Panc1 (cell line): Measurements from ENCODE around the gene RGS14. TPM values are rescaled to one million over a fixed set of nuclear protein-coding genes. Genes with fewer than 3 reads are reported as not detected.

Experiments
- ATAC-seq: fragments of 200-7000 bp; cut with Tn5 transposase; 2 replicates; pipeline ENCODE4 v1.9.1; 2020; ENCODE audit warnings: mild to moderate bottlenecking, moderate library complexity
- BruUV-seq: library from RNA; stranded (reverse); fragments of 400-500 nt; replicated peaks from 2 replicates; lab custom pipeline; 2021; lab: Mats Ljungman, UMichigan
- CTCF ChIA-PET: fragments of 300-600 bp; sonication (Branson Sonifier 250); formaldehyde crosslinking; loops from one replicate; lab custom pipeline; 2022; ENCODE audit warnings: antibody characterized with exemption; lab: Charles Lee
- POLR2A ChIA-PET: fragments of 300-600 bp; sonication (Branson Sonifier 250); formaldehyde crosslinking; loops from one replicate; lab custom pipeline; 2022; ENCODE audit warnings: antibody characterized with exemption; lab: Charles Lee
- DNase-seq: peaks from one replicate; pipeline ENCODE4 v3.0.0-alpha.2; 2010; ENCODE audit warnings: low read depth, low spot score
- H3K27ac ChIP-seq: 2 replicates; pipeline ENCODE4 v1.5.1; 2011; ENCODE audit warnings: mild to moderate bottlenecking, low read length, inconsistent platforms
- H3K27me3 ChIP-seq: fragments of 200-500 bp; sonication (Bioruptor generic); 2 replicates; pipeline ENCODE4 v1.6.0; 2014; ENCODE audit warnings: low read length, inconsistent platforms; ENCODE audit not compliant: control insufficient read depth, insufficient read depth
- H3K36me3 ChIP-seq: fragments of 200-500 bp; sonication (Bioruptor generic); 2 replicates; pipeline ENCODE4 v1.5.1; 2014; ENCODE audit warnings: inconsistent platforms, mild to moderate bottlenecking, low read length, moderate library complexity; ENCODE audit not compliant: control insufficient read depth, insufficient read depth
- H3K4me1 ChIP-seq: 2 replicates; pipeline ENCODE4 v1.5.1; 2011; ENCODE audit warnings: inconsistent platforms, mild to moderate bottlenecking, low read length, moderate library complexity; ENCODE audit not compliant: control insufficient read depth, insufficient read depth
- H3K4me3 ChIP-seq, 2 experiments: 2 replicates each; pipeline ENCODE4 v1.5.1; 2011 to 2012; ENCODE audit warnings: low read depth in 2 of 2, low read length in 2 of 2, mild to moderate bottlenecking in 2 of 2, inconsistent platforms in 1 of 2, moderate library complexity in 1 of 2
- H3K9me3 ChIP-seq: fragments of 200-500 bp; sonication (Bioruptor generic); 2 replicates; pipeline ENCODE4 v1.5.1; 2014; ENCODE audit warnings: low read depth, mild to moderate bottlenecking, inconsistent platforms, low read length, moderate library complexity; ENCODE audit not compliant: control insufficient read depth, insufficient read depth
- CTCF ChIP-seq: fragments of 450-650 bp; IDR thresholded peaks from 2 replicates; pipeline ENCODE4 v1.5.1; 2017; ENCODE audit warnings: mild to moderate bottlenecking
- POLR2AphosphoS5 ChIP-seq: IDR thresholded peaks from 2 replicates; pipeline ENCODE4 v1.6.1; 2012; ENCODE audit warnings: mild to moderate bottlenecking, low read depth, low read length, moderate library complexity
- REST ChIP-seq, 2 experiments: IDR thresholded peaks; 2 replicates each; pipeline ENCODE4 v1.6.1; 2011 to 2012; ENCODE audit warnings: low read depth in 2 of 2, control low read depth in 1 of 2, low read length in 1 of 2, mild to moderate bottlenecking in 1 of 2, moderate library complexity in 1 of 2; ENCODE audit not compliant: insufficient read depth in 1 of 2
- SIN3A ChIP-seq: IDR thresholded peaks from 2 replicates; pipeline ENCODE4 v1.6.1; 2012; ENCODE audit warnings: low read depth, mild to moderate bottlenecking, low read length, moderate library complexity, borderline replicate concordance; ENCODE audit not compliant: insufficient read depth
- TCF7L2 ChIP-seq: IDR thresholded peaks from 2 replicates; pipeline ENCODE4 v1.6.1; 2011; ENCODE audit warnings: mild to moderate bottlenecking, low read depth, low read length, inconsistent platforms
- in situ Hi-C: cut with HindIII; loops from 2 replicates; pipeline ENCODE4 v1.10.0; 2016; ENCODE audit warnings: low sequenced_read_pairs, low pct_unique_long_range_greater_than_20kb
- intact Hi-C: fragments of 100-400 bp; cut with micrococcal nuclease; formaldehyde crosslinking; loops from one replicate; pipeline ENCODE4 v1.10.0; 2022; ENCODE audit not compliant: unreplicated experiment
- total RNA-seq: library from RNA; stranded (reverse); gene quantifications from one replicate; pipeline ENCODE4 v1.2.1, GENCODE V29; 2021; ENCODE audit not compliant: unreplicated experiment

Gene RGS14
- total RNA-seq, 1 experiment from 2014 or later: 13.5 TPM

GRCh38 chr5:177316005-177316404, 41.7 kb upstream of the RGS14 start:
- intact Hi-C loops: loop anchor here (10.0 kb wide), 1 partner anchor 139 kb away; no protein-coding TSS in a partner anchor
- Histone ChIP-seq H3K27me3 (no peaks in the 10 kb centered on the region), H3K9me3 (no peaks in the 10 kb centered on the region), H3K4me1 (no peaks in the 10 kb centered on the region; the same call in 1 of the 2 replicates), H3K36me3 (no peaks in the 10 kb centered on the region; the same call in 1 of the 2 replicates), H3K27ac (no peak overlapping the region), H3K4me3 (no peak overlapping the region)
- POLR2A ChIA-PET: interaction anchor here (0.6 kb wide), 1 partner anchor 191 kb away, joined by 10 read pairs; no protein-coding TSS in a partner anchor
- CTCF ChIA-PET: interaction anchor here (0.7 kb wide), 1 partner anchor 671 kb away, joined by 6 read pairs; no protein-coding TSS in a partner anchor
- ATAC-seq (no peak), DNase-seq (no peak)
- BruUV-seq: no TSS peak
- TF ChIP-seq REST (IDR thresholded peaks at IDR 0.05; ENCODE audit: insufficient read depth in 1 of 2, low read depth in 2 of 2, low read length in 1 of 2): no peak
- no peak for TF ChIP-seq POLR2AphosphoS5
- TF ChIP-seq CTCF: no peak
- TF ChIP-seq SIN3A: no peak
- no peak for TF ChIP-seq TCF7L2
- in situ Hi-C loops: no loop called here

GRCh38 chr5:177317959-177318377, 39.8 kb upstream of the RGS14 start:
- peak; percentile 65 for DNase-seq
- Histone ChIP-seq H3K27ac (no peak overlapping the region), H3K4me1 (no peaks in the 10 kb centered on the region; the same call in 1 of the 2 replicates), H3K9me3 (no peaks in the 10 kb centered on the region), H3K36me3 (no peaks in the 10 kb centered on the region), H3K4me3 (no peak overlapping the region), H3K27me3 (no peaks in the 10 kb centered on the region)
- ATAC-seq: peak; percentile 81
- ChIA-PET POLR2A (interaction anchor here (0.8 kb wide), 1 partner anchor 10 kb away, joined by 3 read pairs; no protein-coding TSS in a partner anchor), CTCF (interaction anchor here (0.6 to 1.7 kb wide), 6 partner anchors 8 to 810 kb away, joined by 3 to 8 read pairs (median 4); no protein-coding TSS in a partner anchor)
- no TSS peak for BruUV-seq
- no peak for TF ChIP-seq SIN3A
- TF ChIP-seq TCF7L2: no peak
- TF ChIP-seq CTCF: peak; percentile 97
- no peak for TF ChIP-seq REST (IDR thresholded peaks at IDR 0.05; ENCODE audit: insufficient read depth in 1 of 2, low read depth in 2 of 2, low read length in 1 of 2)
- TF ChIP-seq POLR2AphosphoS5: no peak
- in situ Hi-C loops (no loop called here), intact Hi-C loops (loop anchor here (10.0 kb wide), 1 partner anchor 137 kb away; no protein-coding TSS in a partner anchor)
